ENCODE data around the gene SLCO3A1.

Gene SLCO3A1

DNA sequence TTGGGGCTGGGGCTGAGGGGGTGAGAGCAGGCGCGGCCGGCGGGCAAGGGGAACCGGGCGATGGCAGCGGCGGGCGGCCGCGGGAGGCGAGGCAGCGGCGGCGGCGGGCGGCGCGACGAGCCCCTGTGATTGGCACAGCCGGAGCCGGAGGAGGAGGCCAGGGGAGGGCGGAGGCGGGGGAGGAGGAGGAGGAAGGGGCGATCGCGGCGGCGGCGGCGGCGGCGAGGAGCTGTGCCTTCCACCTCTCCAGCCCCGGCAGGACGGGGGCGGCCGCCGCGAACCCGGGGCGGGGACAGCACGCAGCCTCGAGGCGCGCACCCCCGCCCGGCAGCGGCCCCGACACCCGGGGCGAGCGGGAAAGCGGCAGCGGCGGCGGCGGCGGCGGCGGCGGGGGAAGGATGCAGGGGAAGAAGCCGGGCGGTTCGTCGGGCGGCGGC, at the start of gene SLCO3A1:
SLCO3A1 (plus strand) TSS at position 198 of the 437 bp plus-strand sequence.
- peak within 1 kb of the TSS; percentile 74 for H3K4me3 ChIP-seq (ENCODE audit: low read length)
- no peak for TF ChIP-seq ZNF274 (IDR thresholded peaks at IDR 0.05; ENCODE audit: low read depth, low read length)

DNA sequence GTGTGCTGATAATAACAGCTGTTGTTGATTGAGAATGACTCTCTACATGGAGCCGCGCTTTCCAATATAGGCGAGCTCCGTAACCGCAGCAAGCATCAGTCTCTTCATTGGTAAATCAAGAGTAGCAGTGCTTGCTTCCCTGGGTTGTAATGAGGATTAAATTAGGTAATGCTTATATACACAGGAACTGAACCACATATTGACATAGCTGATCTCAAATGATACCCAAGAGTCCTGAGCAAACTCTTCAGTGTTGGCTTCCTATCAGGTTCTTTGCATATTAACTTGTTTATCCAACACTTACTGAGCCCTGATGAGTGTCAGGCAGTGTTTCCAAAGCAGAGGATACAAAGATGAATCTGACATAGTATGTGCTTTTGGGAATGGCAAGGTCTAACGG, 46.4 kb upstream of the SLCO3A1 start:
- TF ChIP-seq ZNF274 (IDR thresholded peaks at IDR 0.05; ENCODE audit: low read depth, low read length), result no peak

DNA sequence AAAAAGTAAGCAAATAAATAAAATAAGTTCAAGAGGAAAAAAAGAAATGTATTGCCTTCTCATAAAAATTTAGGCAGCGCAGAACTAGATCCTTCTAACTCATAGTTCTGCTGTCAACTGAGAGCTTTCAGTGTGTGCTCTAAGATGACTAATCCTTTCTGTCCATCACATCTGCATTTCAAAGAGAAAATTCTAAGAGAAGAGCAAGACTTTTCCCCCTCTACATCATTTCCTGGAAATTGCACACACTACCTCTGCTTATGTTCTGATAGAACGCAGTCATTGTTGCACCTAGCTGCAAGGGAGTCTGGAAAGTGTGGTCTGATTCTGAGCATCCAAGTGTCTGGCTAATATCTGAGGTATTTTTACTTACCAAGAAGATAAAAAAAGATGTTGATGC, 39.6 kb upstream of the SLCO3A1 start:
- H3K4me3 ChIP-seq (ENCODE audit: low read length), result no peak overlapping the region
- TF ChIP-seq ZNF274 (IDR thresholded peaks at IDR 0.05; ENCODE audit: low read depth, low read length), result no peak

More for the DNA sequence above, 46.4 kb upstream of the SLCO3A1 start:
- H3K4me3 ChIP-seq (ENCODE audit: low read length), result no peak overlapping the region

DNA sequence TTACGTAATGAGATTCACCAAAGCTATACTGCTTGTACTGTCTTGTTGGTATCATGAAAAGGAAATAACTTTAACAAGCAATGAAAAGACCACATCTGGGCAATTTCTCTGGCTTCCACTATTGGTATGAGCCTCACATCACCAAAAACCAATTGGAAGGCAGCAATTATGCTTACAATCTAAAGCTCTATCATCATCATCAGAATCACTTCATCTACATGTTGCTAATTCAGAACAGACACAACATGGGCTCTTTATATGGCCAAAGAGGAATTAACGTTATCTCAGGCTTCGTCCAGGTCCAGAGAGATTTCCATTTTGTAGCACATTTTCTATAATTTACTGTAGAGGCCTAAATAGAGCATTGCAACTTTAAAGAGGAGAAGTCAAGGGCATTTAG, 36.6 kb upstream of the SLCO3A1 start:
- TF ChIP-seq ZNF274 (IDR thresholded peaks at IDR 0.05; ENCODE audit: low read depth, low read length), result no peak

DNA sequence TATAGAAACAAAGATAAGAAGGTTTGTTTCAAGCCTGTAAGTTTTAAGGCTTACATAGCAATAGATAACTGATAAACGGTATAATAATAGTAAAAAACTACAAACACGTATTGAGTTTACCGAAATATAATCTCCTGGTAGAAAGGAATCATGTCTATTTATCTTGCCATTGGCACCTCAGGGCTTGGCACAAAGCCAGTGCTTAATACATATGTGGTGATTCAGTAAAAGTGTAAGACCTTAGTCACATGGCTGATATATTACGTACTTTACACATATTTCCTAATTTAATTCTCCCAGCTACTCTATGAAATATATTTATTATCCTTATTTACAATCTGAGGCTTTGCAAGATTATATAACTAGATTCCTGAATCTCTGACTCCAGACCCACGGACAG, 32.0 kb upstream of the SLCO3A1 start:
- no peak for TF ChIP-seq ZNF274 (IDR thresholded peaks at IDR 0.05; ENCODE audit: low read depth, low read length)
- H3K4me3 ChIP-seq (ENCODE audit: low read length), result no peak overlapping the region

More for the DNA sequence above, 36.6 kb upstream of the SLCO3A1 start:
- no peak overlapping the region for H3K4me3 ChIP-seq (ENCODE audit: low read length)

DNA sequence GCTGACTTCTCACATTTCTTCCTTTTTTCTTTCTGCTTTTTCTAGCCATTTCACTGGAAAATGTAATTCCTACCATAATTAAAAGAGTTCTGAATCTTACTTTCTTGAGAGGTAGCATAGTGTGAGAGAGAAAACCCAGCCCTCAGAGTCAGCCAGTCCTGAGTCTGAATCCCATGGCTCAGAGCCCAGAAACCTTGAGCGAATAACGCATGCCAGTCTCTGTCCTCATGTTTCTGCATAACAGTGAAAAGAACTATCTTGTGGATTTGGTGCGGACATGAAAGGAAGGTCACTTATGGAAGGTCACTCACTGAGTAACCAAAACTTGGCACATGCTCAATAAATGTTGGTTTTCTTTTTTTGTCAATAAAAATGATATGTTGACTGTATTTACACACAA, 29.3 kb upstream of the SLCO3A1 start:
- TF ChIP-seq ZNF274 (IDR thresholded peaks at IDR 0.05; ENCODE audit: low read depth, low read length), result no peak
- no peak overlapping the region for H3K4me3 ChIP-seq (ENCODE audit: low read length)

DNA sequence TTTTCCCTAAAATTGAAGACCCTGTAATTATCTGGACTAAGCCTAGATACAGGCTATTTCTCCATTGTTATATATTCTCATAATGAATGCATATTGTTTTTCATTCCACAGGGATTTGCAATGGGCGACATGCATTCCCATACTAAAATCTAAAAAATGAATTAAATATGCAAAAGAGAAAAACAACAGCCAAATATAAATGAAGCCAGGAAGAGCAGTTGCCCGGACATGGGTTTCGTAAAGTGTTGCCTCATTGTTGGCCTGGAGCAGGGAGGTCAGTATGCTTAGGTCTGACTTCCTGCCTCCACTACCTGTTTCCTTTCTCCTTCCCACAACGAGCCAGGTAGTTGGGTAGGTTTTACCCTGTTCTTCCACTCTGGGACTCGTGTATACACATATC, 27.1 kb upstream of the SLCO3A1 start:
- TF ChIP-seq ZNF274 (IDR thresholded peaks at IDR 0.05; ENCODE audit: low read depth, low read length), result no peak
- H3K4me3 ChIP-seq (ENCODE audit: low read length), result no peak overlapping the region

DNA sequence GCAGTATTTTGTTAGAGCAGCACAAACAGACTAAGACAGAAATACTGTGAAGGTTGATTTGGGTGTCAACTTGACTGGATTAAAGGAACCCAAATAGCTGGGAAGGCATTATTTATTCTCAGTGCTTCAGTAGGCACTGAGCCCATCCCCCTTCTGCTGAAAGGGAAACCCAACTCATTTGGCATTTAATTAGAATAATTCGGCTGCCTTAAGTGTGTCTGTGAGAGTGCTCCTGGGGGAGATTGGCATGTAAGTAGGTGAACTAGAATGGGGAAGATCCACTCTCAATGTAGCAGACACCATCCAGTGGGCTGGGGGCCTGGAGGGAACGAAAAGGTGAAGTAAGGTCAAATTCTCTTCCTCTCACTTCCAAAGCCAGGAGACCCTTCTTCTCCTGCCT, 20.5 kb upstream of the SLCO3A1 start:
- no peak for TF ChIP-seq ZNF274 (IDR thresholded peaks at IDR 0.05; ENCODE audit: low read depth, low read length)
- no peak overlapping the region for H3K4me3 ChIP-seq (ENCODE audit: low read length)

DNA sequence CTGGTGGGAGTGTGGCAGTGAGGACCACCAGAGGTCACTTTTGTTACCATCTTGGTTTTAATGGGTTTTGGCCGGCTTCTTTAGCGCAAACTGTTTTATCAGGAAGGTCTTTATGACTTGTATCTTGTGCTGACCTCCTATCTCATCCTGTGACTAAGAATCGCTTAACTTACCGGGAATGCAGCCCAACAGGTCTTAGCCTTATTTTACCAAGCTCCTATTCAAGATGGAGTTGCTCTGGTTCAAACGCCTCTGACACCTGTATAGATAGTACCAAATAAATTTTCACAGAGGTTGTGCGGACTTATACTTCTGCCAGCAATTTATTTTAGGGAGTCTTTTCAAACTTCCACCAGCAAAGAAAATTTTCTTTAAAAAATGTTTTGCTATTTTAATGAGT, 13.6 kb upstream of the SLCO3A1 start:
- H3K4me3 ChIP-seq (ENCODE audit: low read length), result no peak overlapping the region
- TF ChIP-seq ZNF274 (IDR thresholded peaks at IDR 0.05; ENCODE audit: low read depth, low read length), result no peak

DNA sequence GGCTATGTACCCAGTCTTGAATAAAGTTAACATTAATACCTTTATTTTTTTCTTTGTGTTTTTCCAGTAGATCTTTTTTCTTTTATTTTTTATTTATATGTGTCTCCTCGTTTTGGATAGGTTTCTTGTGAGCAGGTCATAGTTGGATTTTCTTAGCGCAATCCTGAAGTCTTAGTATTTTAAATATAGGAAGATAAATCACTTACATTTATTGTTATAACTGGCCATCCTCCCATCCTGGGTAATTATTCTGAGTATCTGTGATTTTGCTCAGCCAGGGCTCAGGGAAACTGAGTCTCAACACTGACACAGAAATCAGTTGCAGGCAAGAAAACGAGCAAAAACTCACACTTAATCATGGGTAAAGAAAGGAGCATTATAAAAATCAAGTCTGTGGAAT, 11.6 kb upstream of the SLCO3A1 start:
- H3K4me3 ChIP-seq (ENCODE audit: low read length), result no peak overlapping the region
- TF ChIP-seq ZNF274 (IDR thresholded peaks at IDR 0.05; ENCODE audit: low read depth, low read length), result no peak

DNA sequence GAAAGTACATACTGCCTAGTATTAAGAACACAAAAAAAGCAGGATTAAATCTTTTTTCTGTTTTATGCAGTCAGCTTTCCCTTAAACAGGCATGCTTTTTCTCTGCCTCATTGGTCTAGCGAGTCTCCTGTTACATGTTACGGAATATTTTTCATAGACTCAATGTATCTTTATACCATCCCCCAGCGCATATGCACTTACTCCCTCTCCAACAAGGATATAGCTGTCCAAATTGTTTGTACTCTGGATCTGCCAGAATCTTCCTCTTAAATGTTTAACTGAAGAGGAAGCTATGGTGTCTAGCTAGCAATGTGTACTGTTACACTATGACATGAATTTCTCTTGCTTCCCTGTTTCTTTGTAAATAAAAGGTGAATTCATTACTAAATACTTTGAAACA, 9.2 kb upstream of the SLCO3A1 start:
- TF ChIP-seq ZNF274 (IDR thresholded peaks at IDR 0.05; ENCODE audit: low read depth, low read length), result no peak
- H3K4me3 ChIP-seq (ENCODE audit: low read length), result no peak overlapping the region

DNA sequence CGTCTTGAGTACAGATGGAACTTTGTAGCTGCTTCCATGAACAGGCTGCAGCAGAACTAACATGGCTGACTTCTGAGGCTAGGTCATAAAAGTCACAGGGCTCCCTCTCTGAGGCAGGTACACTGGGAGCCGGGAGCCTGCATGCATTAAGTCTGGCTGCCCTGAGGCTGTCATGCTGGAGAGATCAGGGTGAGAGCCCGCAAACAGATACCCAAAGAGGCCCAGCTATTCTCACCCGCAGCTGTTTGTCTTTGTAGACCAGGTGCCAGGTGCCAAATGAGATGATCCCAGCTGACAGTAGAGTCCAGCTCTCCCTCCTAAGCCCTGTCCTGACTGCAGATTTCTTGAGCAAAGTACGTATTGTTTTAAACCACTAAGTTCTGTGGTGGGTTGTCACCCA, 8.6 kb upstream of the SLCO3A1 start:
- no peak for TF ChIP-seq ZNF274 (IDR thresholded peaks at IDR 0.05; ENCODE audit: low read depth, low read length)

DNA sequence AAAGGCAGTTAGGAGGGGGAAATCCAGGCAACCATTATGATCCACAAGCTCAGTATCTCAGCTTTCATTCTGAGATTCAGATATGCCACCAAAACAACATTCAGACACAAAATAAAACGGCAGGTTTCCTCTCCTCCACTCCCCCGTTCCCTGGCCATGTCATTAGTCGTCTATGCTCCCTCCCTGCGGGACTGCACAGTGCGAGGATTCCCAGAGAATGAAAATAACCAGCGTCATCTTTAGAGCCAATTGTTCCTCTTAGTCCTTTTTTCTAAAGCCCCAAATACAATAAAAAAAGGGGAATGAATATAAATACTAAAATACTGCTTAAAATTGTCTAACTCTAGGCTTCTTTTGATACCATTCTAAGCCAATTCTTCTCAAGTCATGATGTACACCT, 7.8 kb upstream of the SLCO3A1 start:
- no peak for TF ChIP-seq ZNF274 (IDR thresholded peaks at IDR 0.05; ENCODE audit: low read depth, low read length)
- H3K4me3 ChIP-seq (ENCODE audit: low read length), result no peak overlapping the region

More for the DNA sequence above, 8.6 kb upstream of the SLCO3A1 start:
- H3K4me3 ChIP-seq (ENCODE audit: low read length), result no peak overlapping the region

DNA sequence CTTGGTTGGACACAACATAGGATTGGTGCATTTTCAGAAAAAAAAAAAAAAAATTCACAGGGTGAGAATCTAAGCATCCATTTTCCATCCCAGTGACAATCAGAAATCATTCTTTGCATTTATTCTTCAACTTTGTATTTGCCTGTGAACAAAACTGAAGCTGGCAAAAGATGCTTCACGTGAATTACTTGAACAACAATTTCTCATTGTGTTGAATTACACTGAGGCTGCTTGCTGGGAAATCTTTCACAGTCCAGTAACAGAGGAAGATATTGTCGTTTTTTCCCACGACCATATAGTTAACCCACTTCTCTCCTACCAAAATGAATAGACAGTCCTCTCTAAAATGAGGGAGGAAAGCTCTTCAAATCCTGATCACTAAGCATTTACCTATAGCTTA, 4.3 kb upstream of the SLCO3A1 start:
- H3K4me3 ChIP-seq (ENCODE audit: low read length), result no peak overlapping the region
- no peak for TF ChIP-seq ZNF274 (IDR thresholded peaks at IDR 0.05; ENCODE audit: low read depth, low read length)

DNA sequence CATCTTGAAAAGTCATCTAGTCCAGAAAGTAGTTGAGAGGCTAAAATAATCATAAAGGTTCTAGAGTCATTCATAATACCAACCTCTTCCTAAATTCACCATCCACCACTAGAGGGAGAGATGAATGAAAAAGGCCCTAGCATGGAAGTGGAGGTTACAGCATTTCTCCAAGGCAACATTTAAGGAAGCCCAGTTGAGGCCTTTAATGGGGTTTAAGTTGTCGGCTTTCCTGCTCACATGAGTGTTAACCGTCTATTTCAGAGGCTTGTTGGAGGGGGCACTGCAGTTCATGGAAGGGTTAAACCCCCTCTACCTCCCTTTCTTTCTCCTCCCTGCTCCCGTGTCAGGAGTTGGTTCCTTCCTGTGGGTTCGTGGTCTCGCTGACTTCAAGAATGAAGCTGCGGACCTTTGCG, 3.8 kb upstream of the SLCO3A1 start:
- TF ChIP-seq ZNF274 (IDR thresholded peaks at IDR 0.05; ENCODE audit: low read depth, low read length), result no peak
- H3K4me3 ChIP-seq (ENCODE audit: low read length), result no peak overlapping the region

DNA sequence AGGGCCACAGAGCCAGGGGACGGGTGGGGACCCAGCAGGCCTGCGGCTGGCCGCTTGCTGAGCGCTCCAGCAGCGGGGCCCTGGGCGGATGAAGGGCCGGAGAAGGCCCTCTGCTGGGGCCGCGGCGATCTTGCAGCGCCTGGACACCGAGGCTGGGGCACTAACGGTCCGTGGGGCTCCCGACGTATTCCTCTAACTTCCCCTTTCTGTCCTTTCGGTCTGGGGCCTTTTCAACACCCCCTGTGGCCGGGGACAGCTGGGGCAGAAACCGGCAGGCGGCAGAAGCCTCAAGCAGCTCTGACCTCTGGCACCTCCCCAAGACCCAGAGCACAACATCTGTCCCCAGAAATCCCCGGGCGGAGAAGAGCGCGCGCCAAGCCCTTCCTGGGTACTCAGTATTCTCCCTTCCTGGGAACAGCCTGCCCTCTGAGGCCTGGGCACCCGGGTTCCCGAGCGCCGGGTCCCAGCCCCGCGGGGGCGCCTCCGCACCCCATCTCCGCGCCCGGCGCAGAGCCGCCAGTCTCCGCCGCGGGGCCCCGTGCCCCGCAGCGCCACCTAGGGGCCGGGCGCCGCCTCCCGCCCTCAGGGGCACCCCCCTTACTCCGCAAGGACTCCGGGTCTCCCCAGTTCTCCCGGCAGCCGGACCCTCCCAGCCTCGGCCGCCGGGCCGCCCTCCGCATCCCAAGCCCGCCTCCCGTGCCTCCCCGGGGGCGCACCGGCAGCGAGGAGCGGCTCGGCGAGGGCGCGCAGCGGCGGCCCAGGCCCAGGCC, 582 bp upstream of the SLCO3A1 start:
- TF ChIP-seq ZNF274 (IDR thresholded peaks at IDR 0.05; ENCODE audit: low read depth, low read length), result no peak
- peak overlapping the region; percentile 74 for H3K4me3 ChIP-seq (ENCODE audit: low read length)

Data from GM08714 (cell line).